Activated T-cell treated with anti-CD3 and anti-CD28 coated beads, Interleukin-2, amount 50 U/mL, for 4 hours (primary cell): ENCODE data around the gene GBX1. TPM values are rescaled to one million over a fixed set of nuclear protein-coding genes. Genes with fewer than 3 reads are reported as not detected.

ENCODE experiments used
- ATAC-seq, 2 donors: fragments of 200-7000 bp; cut with Tn5 transposase; one replicate each; pipeline ENCODE4 v1.10.0; 2021
- DNase-seq: peaks from one replicate; pipeline ENCODE4 v3.0.0-alpha.2; 2020
- H3K27me3 Mint-ChIP-seq: one replicate; pipeline ENCODE4 v1.8.0; 2021; ENCODE audit warnings: low read depth, mixed read lengths
- H3K36me3 Mint-ChIP-seq: one replicate; pipeline ENCODE4 v1.8.0; 2022; ENCODE audit warnings: mixed read lengths; ENCODE audit not compliant: insufficient read depth
- H3K4me1 Mint-ChIP-seq: one replicate; pipeline ENCODE4 v1.8.0; 2021; ENCODE audit warnings: low read depth, mixed read lengths
- H3K4me3 Mint-ChIP-seq: one replicate; pipeline ENCODE4 v1.8.0; 2021; ENCODE audit warnings: mild to moderate bottlenecking, moderate library complexity, mixed read lengths
- H3K9me3 Mint-ChIP-seq: one replicate; pipeline ENCODE4 v1.8.0; 2021; ENCODE audit warnings: mixed read lengths
- total RNA-seq, 3 donors: library from RNA; stranded (reverse); gene quantifications; one replicate each; pipeline ENCODE4 v1.2.1, GENCODE V29; 2021

The GBX1 gene
- total RNA-seq, 3 donors from 2014 or later: not detected

GRCh38 chr7:151102991-151103390 is 64.5 kb downstream of the GBX1 start:
- ATAC-seq: no peak
- DNase-seq: no peak
- H3K4me3 Mint-ChIP-seq: no peak overlapping the region
- H3K27me3 Mint-ChIP-seq: no peaks in the 10 kb centered on the region
- no peaks in the 10 kb centered on the region for H3K4me1 Mint-ChIP-seq
- no peaks in the 10 kb centered on the region for H3K36me3 Mint-ChIP-seq
- H3K9me3 Mint-ChIP-seq: no peaks in the 10 kb centered on the region

GRCh38 chr7:151101621-151102396 is 65.7 kb downstream of the GBX1 start:
- Mint-ChIP-seq H3K4me3 (no peak overlapping the region), H3K9me3 (no peaks in the 10 kb centered on the region), H3K4me1 (no peaks in the 10 kb centered on the region), H3K36me3 (no peaks in the 10 kb centered on the region), H3K27me3 (no peaks in the 10 kb centered on the region)
- DNase-seq (no peak), ATAC-seq (no peak)

- Mint-ChIP-seq H3K4me1 (no peaks in the 10 kb centered on the region), H3K4me3 (no peak overlapping the region), H3K27me3 (no peaks in the 10 kb centered on the region), H3K36me3 (no peaks in the 10 kb centered on the region), H3K9me3 (no peaks in the 10 kb centered on the region)
- DNase-seq: no peak
- no peak for ATAC-seq
These were observed 66.6 kb downstream of the GBX1 start for GRCh38 chr7:151100921-151101320.

- H3K27me3 Mint-ChIP-seq: no peaks in the 10 kb centered on the region
- H3K4me3 Mint-ChIP-seq: no peak overlapping the region
- no peaks in the 10 kb centered on the region for H3K9me3 Mint-ChIP-seq
- no peaks in the 10 kb centered on the region for H3K36me3 Mint-ChIP-seq
- ATAC-seq (no peak), DNase-seq (no peak)
- H3K4me1 Mint-ChIP-seq: no peaks in the 10 kb centered on the region
These were observed 67.8 kb downstream of the GBX1 start for GRCh38 chr7:151099486-151100211.

Other genes with a start within 250 kb of the GBX1 start
- under 1 TPM; 0.49 to 0.71 (median 0.66) TPM for gene KCNH2, start 189.4 kb downstream of the GBX1 start, total RNA-seq
- 1 to 10 TPM; 5.3 to 9.2 (median 8.2) TPM for gene NOS3, start 176.7 kb downstream of the GBX1 start, total RNA-seq
- gene ATG9B, start 143.2 kb downstream of the GBX1 start, total RNA-seq: 1 to 10 TPM; 5.8 to 7.3 (median 6.7) TPM
- gene ABCB8, start 139.2 kb downstream of the GBX1 start, total RNA-seq: 10 to 100 TPM; 48.1 to 54.6 (median 48.5) TPM
- gene ASIC3, start 119.2 kb downstream of the GBX1 start, total RNA-seq: 1 to 10 TPM; 2.4 to 3.4 (median 3.3) TPM
- gene CDK5, start 109.8 kb downstream of the GBX1 start, total RNA-seq: 10 to 100 TPM; 14.1 to 15.0 (median 14.3) TPM
- gene SLC4A2, start 108.1 kb downstream of the GBX1 start, total RNA-seq: 100 to 1,000 TPM; 107 to 125 (median 111) TPM
- gene FASTK, start 86.9 kb downstream of the GBX1 start, total RNA-seq: 100 to 1,000 TPM in 2 of 3 donors, 10 to 100 TPM in 1; 96.5 to 111 (median 104) TPM
- gene TMUB1, start 84.2 kb downstream of the GBX1 start, total RNA-seq: 10 to 100 TPM; 70.3 to 85.3 (median 71.8) TPM
- gene AGAP3, start 81.2 kb downstream of the GBX1 start, total RNA-seq: 10 to 100 TPM; 29.7 to 46.3 (median 35.1) TPM
- gene ASB10, start 19.6 kb upstream of the GBX1 start, total RNA-seq: not detected
- gene H2BK1, start 42.8 kb upstream of the GBX1 start, total RNA-seq: not detected
- 100 to 1,000 TPM; 144 to 151 (median 146) TPM for gene ABCF2, start 59.5 kb upstream of the GBX1 start, total RNA-seq
- gene CHPF2, start 64.8 kb upstream of the GBX1 start, total RNA-seq: 10 to 100 TPM; 51.6 to 66.3 (median 51.8) TPM
- 1 to 10 TPM; 1.7 to 2.5 (median 2.0) TPM for gene SMARCD3, start 81.0 kb upstream of the GBX1 start, total RNA-seq
- 10 to 100 TPM; 25.9 to 26.9 (median 26.5) TPM for gene NUB1, start 174.1 kb upstream of the GBX1 start, total RNA-seq
- under 1 TPM; 0.27 to 0.46 (median 0.37) TPM for gene WDR86, start 242.3 kb upstream of the GBX1 start, total RNA-seq